ENCODE measurements around the gene CRYGN.

CRYGN gene

GRCh38 chr7:151425670-151426440 lies 14.1 kb downstream of the CRYGN start:
- DNase-seq = no peak

GRCh38 chr7:151424799-151425198 lies 15.1 kb downstream of the CRYGN start:
- no peak for DNase-seq

GRCh38 chr7:151423936-151424335 lies 16.0 kb downstream of the CRYGN start:
- DNase-seq = no peak

- no peak for DNase-seq
These were observed 16.7 kb downstream of the CRYGN start for GRCh38 chr7:151423226-151423625.

- DNase-seq = no peak
These were observed 17.7 kb downstream of the CRYGN start for GRCh38 chr7:151422212-151422611.

- DNase-seq = no peak
These were observed 19.8 kb downstream of the CRYGN start for GRCh38 chr7:151420144-151420543.

GRCh38 chr7:151416941-151417315 lies 23.0 kb downstream of the CRYGN start:
- DNase-seq = no peak

- no peak for DNase-seq
These were observed 23.6 kb downstream of the CRYGN start for GRCh38 chr7:151416112-151416940.

- no peak for DNase-seq
These were observed 24.4 kb downstream of the CRYGN start for GRCh38 chr7:151415375-151416105.

- no peak for DNase-seq
These were observed 26.7 kb downstream of the CRYGN start for GRCh38 chr7:151413241-151413640.

- no peak for DNase-seq
These were observed 27.6 kb downstream of the CRYGN start for GRCh38 chr7:151412318-151412717.

- DNase-seq = no peak
These were observed 28.4 kb downstream of the CRYGN start for GRCh38 chr7:151411551-151411950.

GRCh38 chr7:151410405-151411390 lies 29.2 kb downstream of the CRYGN start:
- DNase-seq = no peak

GRCh38 chr7:151409667-151410404 lies 30.1 kb downstream of the CRYGN start, which contains the start of gene WDR86:
TSS of gene WDR86 (minus strand) at chr7:151410038. CDS start at chr7:151409589, 449 bp downstream.
- DNase-seq = no peak

GRCh38 chr7:151408839-151409666 lies 30.9 kb downstream of the CRYGN start:
- no peak for DNase-seq

GRCh38 chr7:151408498-151408838 lies 31.5 kb downstream of the CRYGN start:
- no peak for DNase-seq

- no peak for DNase-seq
These were observed 32.9 kb downstream of the CRYGN start for GRCh38 chr7:151406886-151407583.

- no peak for DNase-seq
These were observed 33.7 kb downstream of the CRYGN start for GRCh38 chr7:151406051-151406875.

GRCh38 chr7:151405588-151405987 lies 34.4 kb downstream of the CRYGN start:
- no peak for DNase-seq

Measured in GOT3 (cell line).